B cell (primary cell): ENCODE results near the gene FAHD2A.
"Not testable (repeated sequence)": the region's sequence is repeated elsewhere in the genome, so short reads cannot be mapped to it uniquely, and the experiment has no call there.

ENCODE experiments used
- CTCF ChIP-seq: fragments of 200-600 bp; IDR thresholded peaks from one replicate; pipeline ENCODE4 v1.8.0; 2022; ENCODE audit warnings: antibody characterized with exemption, mild to moderate bottlenecking
- EZH2 ChIP-seq: IDR thresholded peaks from 2 replicates; pipeline ENCODE4 v1.6.1; 2012; ENCODE audit warnings: borderline replicate concordance, low read depth, mild to moderate bottlenecking, moderate library complexity, low read length; ENCODE audit not compliant: insufficient read depth, poor library complexity, severe bottlenecking

- not testable (repeated sequence) for TF ChIP-seq CTCF, EZH2
These were observed 42.8 kb downstream of the FAHD2A start for GRCh38 chr2:95445317-95445716.
